ENCODE measurements around the gene CSTF1.

- TF ChIP-seq CTCF (IDR thresholded peaks at IDR 0.05) (no peak), POLR2A (IDR thresholded peaks at IDR 0.05) (no peak), POLR2AphosphoS5 (IDR thresholded peaks at IDR 0.05) (no peak)
These were observed 20.0 kb downstream of the CSTF1 start for GRCh38 chr20:56412473-56412790.

Data from transverse colon (tissue), 4 donors.